OCI-LY7 (cell line): ENCODE results near the gene ZNF451. TPM values are rescaled to one million over a fixed set of nuclear protein-coding genes. Genes with fewer than 3 reads are reported as not detected.

Experiments
- BruUV-seq: library from RNA; stranded (reverse); fragments of 400-500 nt; replicated peaks from 2 replicates; lab custom pipeline; 2021; lab: Mats Ljungman, UMichigan
- CTCF ChIA-PET: fragments of 300-600 bp; sonication (Branson Sonifier 250); formaldehyde crosslinking; loops from one replicate; lab custom pipeline; 2022; ENCODE audit warnings: antibody characterized with exemption; ENCODE audit not compliant: unreplicated experiment; lab: Charles Lee
- POLR2A ChIA-PET: fragments of 300-600 bp; sonication (Branson Sonifier 250); formaldehyde crosslinking; loops from one replicate; lab custom pipeline; 2022; ENCODE audit warnings: antibody characterized with exemption; lab: Charles Lee
- DNase-seq: peaks from one replicate; pipeline ENCODE4 v3.0.0-alpha.2; 2015; ENCODE audit warnings: low spot score
- H2AFZ ChIP-seq: fragments of 200-600 bp; sonication (generic), shearing (Covaris generic); 2 replicates; pipeline ENCODE4 v1.6.1; 2014; ENCODE audit warnings: mild to moderate bottlenecking, antibody characterized with exemption, low read length, moderate library complexity
- H3K27ac ChIP-seq: fragments of 200-600 bp; sonication (generic); 2 replicates; pipeline ENCODE4 v1.5.1; 2014; ENCODE audit warnings: mixed run types, low read depth, mild to moderate bottlenecking, moderate library complexity, low read length, inconsistent platforms; ENCODE audit not compliant: poor library complexity, severe bottlenecking
- H3K36me3 ChIP-seq: fragments of 200-600 bp; sonication (generic); 2 replicates; pipeline ENCODE4 v1.6.1; 2014; ENCODE audit warnings: mild to moderate bottlenecking, antibody characterized with exemption, low read length, moderate library complexity, mixed read lengths; ENCODE audit not compliant: insufficient read depth
- H3K4me1 ChIP-seq: fragments of 200-600 bp; sonication (generic); 2 replicates; pipeline ENCODE4 v1.5.1; 2014; ENCODE audit warnings: mild to moderate bottlenecking, low read length; ENCODE audit not compliant: insufficient read depth, poor library complexity, severe bottlenecking
- H3K4me2 ChIP-seq: fragments of 200-600 bp; sonication (generic); 2 replicates; pipeline ENCODE4 v1.6.1; 2014; ENCODE audit warnings: mild to moderate bottlenecking, low read length
- H3K4me3 ChIP-seq: fragments of 200-600 bp; sonication (generic); 2 replicates; pipeline ENCODE4 v1.5.1; 2014; ENCODE audit warnings: mild to moderate bottlenecking, low read depth, low read length; ENCODE audit not compliant: poor library complexity, severe bottlenecking
- H3K79me2 ChIP-seq: fragments of 200-600 bp; sonication (generic); 2 replicates; pipeline ENCODE4 v1.6.1; 2016; ENCODE audit warnings: low read depth, mild to moderate bottlenecking, low read length, moderate library complexity, mixed read lengths; ENCODE audit not compliant: insufficient read depth
- H3K9me2 ChIP-seq: fragments of 200-600 bp; sonication (generic); 2 replicates; pipeline ENCODE4 v1.6.1; 2016; ENCODE audit warnings: mild to moderate bottlenecking, low read length, mixed read lengths; ENCODE audit not compliant: insufficient read depth
- H3K9me3 ChIP-seq: fragments of 200-600 bp; sonication (generic); 2 replicates; pipeline ENCODE4 v1.6.1; 2014; ENCODE audit warnings: mild to moderate bottlenecking, mixed run types, low read length, mixed read lengths
- H4K20me1 ChIP-seq: fragments of 200-600 bp; sonication (generic); 2 replicates; pipeline ENCODE4 v1.6.1; 2014; ENCODE audit warnings: mild to moderate bottlenecking, antibody characterized with exemption, low read length, moderate library complexity, mixed read lengths; ENCODE audit not compliant: insufficient read depth
- CTCF ChIP-seq: fragments of 200-600 bp; sonication (generic); conservative IDR thresholded peaks from 2 replicates; pipeline ENCODE4 v1.5.1; 2014; ENCODE audit warnings: mild to moderate bottlenecking, antibody characterized with exemption, low read length, moderate library complexity, mixed read lengths
- EZH2phosphoT487 ChIP-seq: fragments of 200-600 bp; sonication (generic); IDR thresholded peaks from 2 replicates; pipeline ENCODE4 v1.6.1; 2018; ENCODE audit warnings: low read depth, borderline replicate concordance, mild to moderate bottlenecking, mixed run types, antibody characterized with exemption, low read length, moderate library complexity, mixed read lengths
- intact Hi-C: fragments of 100-400 bp; cut with micrococcal nuclease; formaldehyde crosslinking; loops from one replicate; pipeline ENCODE4 v1.10.0; 2022; ENCODE audit not compliant: unreplicated experiment
- total RNA-seq, 2 experiments: library from RNA; depleted of rRNA in 1 of 2; stranded (reverse); fragments of >200 nt in 1 of 2; shearing (Covaris generic) in 1 of 2; gene quantifications; 2 replicates each; pipeline ENCODE4 v1.2.3, GENCODE V29; 2014 to 2022

The ZNF451 gene
- total RNA-seq, 2 experiments from 2014 or later, result 50.0 to 66.7 TPM

GRCh38 chr6:57142178-57142525, 52.2 kb downstream of the ZNF451 start:
- Histone ChIP-seq H3K36me3 (peaks cover 35% of the 10 kb centered on the region), H3K4me2 (no peak overlapping the region), H3K79me2 (no peaks in the 10 kb centered on the region), H2AFZ (no peak overlapping the region), H3K9me3 (no peaks in the 10 kb centered on the region), H4K20me1 (no peaks in the 10 kb centered on the region), H3K4me3 (no peak overlapping the region), H3K9me2 (no peaks in the 10 kb centered on the region), H3K4me1 (no peaks in the 10 kb centered on the region), H3K27ac (no peak overlapping the region)
- TF ChIP-seq EZH2phosphoT487 (no peak), CTCF (no peak)
- ChIA-PET POLR2A (interaction anchor here (0.5 to 2.0 kb wide), 4 partner anchors 8 to 57 kb away, joined by 3 to 6 read pairs (median 4); no protein-coding TSS in a partner anchor), CTCF (no interaction called here)
- no TSS peak for BruUV-seq
- intact Hi-C loops, result no loop called here
- no peak for DNase-seq

GRCh38 chr6:57143690-57144089, 53.7 kb downstream of the ZNF451 start:
- no peak overlapping the region for H2AFZ ChIP-seq
- no peaks in the 10 kb centered on the region for H3K4me1 ChIP-seq
- ChIA-PET POLR2A (interaction anchor here (1.8 to 2.0 kb wide), 2 partner anchors 9 to 15 kb away, joined by 4 to 6 read pairs; no protein-coding TSS in a partner anchor), CTCF (no interaction called here)
- no peaks in the 10 kb centered on the region for H3K79me2 ChIP-seq
- TF ChIP-seq EZH2phosphoT487 (no peak), CTCF (no peak)
- H3K9me3 ChIP-seq, result no peaks in the 10 kb centered on the region
- no peak overlapping the region for H3K4me3 ChIP-seq
- no peak for DNase-seq
- H3K27ac ChIP-seq, result no peak overlapping the region
- H4K20me1 ChIP-seq, result no peaks in the 10 kb centered on the region
- H3K4me2 ChIP-seq, result no peak overlapping the region
- peaks cover 41% of the 10 kb centered on the region for H3K36me3 ChIP-seq
- H3K9me2 ChIP-seq, result no peaks in the 10 kb centered on the region
- no TSS peak for BruUV-seq
- intact Hi-C loops, result no loop called here

- no peaks in the 10 kb centered on the region for H4K20me1 ChIP-seq
- H3K27ac ChIP-seq, result no peak overlapping the region
- peaks cover 60% of the 10 kb centered on the region for H3K36me3 ChIP-seq
- H3K4me1 ChIP-seq, result no peaks in the 10 kb centered on the region
- BruUV-seq, result TSS peak; percentile 57
- no peak overlapping the region for H3K4me2 ChIP-seq
- no peak for TF ChIP-seq CTCF
- no peak for TF ChIP-seq EZH2phosphoT487
- H3K4me3 ChIP-seq, result no peak overlapping the region
- no peaks in the 10 kb centered on the region for H3K9me3 ChIP-seq
- ChIA-PET CTCF (no interaction called here), POLR2A (no interaction called here)
- H3K79me2 ChIP-seq, result no peaks in the 10 kb centered on the region
- DNase-seq, result no peak
- no peaks in the 10 kb centered on the region for H3K9me2 ChIP-seq
- H2AFZ ChIP-seq, result no peak overlapping the region
- intact Hi-C loops, result no loop called here
Observed at GRCh38 chr6:57147401-57147800, 57.4 kb downstream of the ZNF451 start.
